Umbilical cord (tissue), 2 donors: ENCODE results near the gene CACNA1I. TPM values are rescaled to one million over a fixed set of nuclear protein-coding genes. Genes with fewer than 3 reads are reported as not detected.

Experiments
- DNase-seq: peaks from one replicate; pipeline ENCODE4 v3.0.0-alpha.2; 2015; ENCODE audit warnings: low spot score
- total RNA-seq: library from RNA; depleted of rRNA; stranded (reverse); fragments of >200 nt; gene quantifications from one replicate; pipeline ENCODE4 v1.2.3, GENCODE V29; 2014; ENCODE audit warnings: low replicate concordance; ENCODE audit not compliant: insufficient read depth

CACNA1I gene
- total RNA-seq, 1 donor from 2014 or later: 0.48 TPM

GRCh38 chr22:39535831-39536449, 34.6 kb upstream of the CACNA1I start:
- DNase-seq: no peak

GRCh38 chr22:39536711-39537110, 33.8 kb upstream of the CACNA1I start:
- no peak for DNase-seq

- no peak for DNase-seq
These were observed 32.6 kb upstream of the CACNA1I start for GRCh38 chr22:39537975-39538374.

DNA sequence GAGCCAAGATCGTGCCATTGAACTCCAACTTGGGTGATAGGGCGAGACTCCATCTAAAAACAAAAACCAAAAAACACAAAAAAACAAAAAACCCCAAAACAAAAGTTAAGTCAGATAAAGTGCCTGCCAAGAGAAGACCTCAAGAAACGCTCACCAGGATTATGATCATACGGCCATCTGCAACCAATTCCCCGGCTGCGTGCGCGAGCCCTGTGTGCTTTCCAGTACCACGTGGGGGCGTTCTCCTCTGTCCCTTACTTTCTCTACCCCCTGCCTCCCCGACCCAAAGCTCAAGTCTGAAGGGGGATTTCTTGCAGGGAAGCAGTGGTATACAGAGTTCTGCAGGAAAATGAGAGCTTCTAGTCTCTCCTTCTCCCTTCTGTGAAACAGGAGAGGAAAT, 27.5 kb upstream of the CACNA1I start:
- DNase-seq: no peak

DNA sequence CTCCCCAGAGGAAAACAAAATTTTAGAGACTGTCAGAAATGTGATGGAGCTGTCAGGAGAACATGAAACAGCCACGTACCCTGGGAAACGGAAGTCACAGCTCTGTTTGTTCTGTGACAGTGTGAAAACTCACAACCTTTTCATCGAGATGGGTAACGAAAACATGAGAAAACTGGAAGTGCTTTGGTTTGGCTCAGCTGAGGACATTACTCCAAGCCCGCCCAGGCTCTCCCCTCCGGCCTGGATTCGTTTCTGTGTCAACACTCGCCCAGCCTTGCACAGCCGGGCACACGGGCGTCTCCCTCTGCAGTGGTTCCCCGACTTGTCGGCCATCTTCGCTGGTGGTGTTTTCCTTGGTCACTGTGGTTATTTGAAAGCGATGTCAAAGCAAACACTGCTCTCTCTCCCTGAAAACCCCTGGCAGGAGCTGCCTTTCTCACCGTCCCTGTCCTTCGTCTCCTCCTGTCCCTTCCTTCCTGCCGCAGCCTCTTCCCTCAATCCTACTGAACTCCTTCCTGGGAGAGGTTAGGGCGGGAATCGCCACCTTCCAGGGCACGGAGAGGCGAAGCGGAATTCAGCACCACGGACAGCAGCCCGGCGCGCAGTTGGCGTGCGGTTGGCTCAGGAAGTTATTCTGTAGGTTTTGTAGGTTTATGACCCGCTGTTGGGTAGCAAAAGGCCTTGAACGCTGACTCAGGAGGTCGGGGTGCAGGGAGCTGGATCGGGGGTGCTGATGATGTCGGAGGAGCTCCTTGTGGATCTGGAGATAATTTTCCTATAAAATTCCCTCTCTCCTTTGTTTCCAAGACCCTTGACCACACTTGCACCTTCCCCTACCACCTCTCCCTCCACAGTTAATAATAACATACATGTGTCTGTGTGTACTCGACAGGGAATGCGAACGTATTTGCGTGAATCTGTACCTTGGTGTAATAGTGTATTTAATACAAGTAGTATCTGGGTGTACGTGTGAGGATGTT, 24.9 kb upstream of the CACNA1I start:
- DNase-seq: no peak

DNA sequence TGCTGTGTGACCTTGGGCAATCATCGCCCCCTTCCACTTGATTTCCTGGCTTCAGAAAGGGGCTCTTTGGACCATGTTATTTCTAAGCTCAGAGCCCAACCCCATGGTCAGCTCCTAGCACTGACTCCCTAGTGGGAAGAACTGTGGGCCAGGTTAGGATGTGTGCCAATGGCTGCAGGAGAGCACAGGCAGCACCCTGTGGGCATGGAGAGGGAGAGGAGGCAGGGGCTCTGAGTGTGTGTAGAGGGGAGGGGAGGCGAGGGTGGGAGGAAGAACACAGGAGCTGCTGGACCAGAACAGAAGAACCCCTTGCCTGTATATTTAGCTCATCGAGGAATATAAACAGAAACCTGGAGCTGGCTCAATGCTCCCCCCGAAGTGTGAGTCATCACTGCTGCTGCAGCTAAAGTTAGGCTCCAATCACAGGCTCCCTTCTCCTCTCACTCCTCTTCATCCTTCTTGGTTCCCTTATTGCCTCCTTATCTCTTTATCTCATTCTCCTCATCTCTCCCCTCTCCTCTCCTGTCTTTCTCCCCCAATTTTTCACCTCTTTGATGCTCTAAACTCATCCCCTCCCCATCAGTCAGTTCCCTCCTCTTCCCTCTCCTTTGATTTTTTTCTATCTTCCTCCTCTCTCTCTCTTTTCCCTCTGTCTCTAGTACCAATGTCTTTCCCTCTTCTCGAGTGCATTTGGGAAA, 23.5 kb upstream of the CACNA1I start:
- no peak for DNase-seq

- DNase-seq: no peak
These were observed 23.0 kb upstream of the CACNA1I start for GRCh38 chr22:39547587-39547947.

- no peak for DNase-seq
These were observed 17.1 kb upstream of the CACNA1I start for GRCh38 chr22:39553429-39553828.

- no peak for DNase-seq
These were observed 16.4 kb upstream of the CACNA1I start for GRCh38 chr22:39554151-39554550.

GRCh38 chr22:39556970-39557841, 13.3 kb upstream of the CACNA1I start:
- DNase-seq: no peak

DNA sequence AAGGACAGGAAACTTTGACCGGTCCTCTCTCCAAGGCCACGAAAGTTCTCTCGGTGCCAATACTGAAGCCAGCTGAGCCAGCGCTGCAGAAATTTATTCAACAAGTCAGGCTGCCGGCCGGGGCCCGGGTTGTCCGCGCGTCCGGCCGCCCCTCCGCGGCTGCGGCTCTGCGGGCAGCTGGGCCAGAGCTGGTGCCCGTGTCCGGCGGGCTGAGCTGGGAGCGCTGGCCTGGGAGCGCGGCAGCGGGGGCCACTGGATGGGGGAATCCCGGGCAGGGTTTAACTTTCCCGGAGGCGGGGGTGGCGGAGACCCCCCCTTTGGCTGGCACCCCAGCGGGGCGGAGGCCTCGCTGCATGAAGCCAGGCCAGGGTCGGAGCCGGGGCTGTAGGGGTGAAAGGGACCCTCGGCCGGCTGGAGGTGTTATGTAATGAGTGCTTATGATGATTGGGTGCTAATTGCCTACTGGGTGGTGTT, 12.3 kb upstream of the CACNA1I start:
- DNase-seq: no peak

DNA sequence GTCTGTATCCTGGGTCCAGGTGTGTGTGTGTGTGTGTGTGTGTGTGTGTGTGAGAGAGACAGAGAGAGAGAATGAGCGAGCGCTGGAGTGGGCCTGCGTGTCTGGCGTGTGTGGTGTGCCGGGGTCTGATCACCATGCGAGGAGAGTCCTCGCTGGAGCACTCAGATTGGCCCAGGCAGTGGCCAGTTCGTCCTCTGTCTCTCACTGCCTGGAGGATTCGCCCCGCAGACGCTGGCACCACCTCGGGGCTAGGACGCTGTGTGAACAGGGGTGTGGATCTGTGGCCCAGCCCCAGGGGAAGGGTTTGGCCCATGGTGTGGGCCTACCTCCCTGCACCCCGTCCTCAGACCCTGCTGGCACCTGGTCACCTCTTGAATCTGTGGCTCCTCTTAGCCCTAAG, 11.6 kb upstream of the CACNA1I start:
- no peak for DNase-seq

DNA sequence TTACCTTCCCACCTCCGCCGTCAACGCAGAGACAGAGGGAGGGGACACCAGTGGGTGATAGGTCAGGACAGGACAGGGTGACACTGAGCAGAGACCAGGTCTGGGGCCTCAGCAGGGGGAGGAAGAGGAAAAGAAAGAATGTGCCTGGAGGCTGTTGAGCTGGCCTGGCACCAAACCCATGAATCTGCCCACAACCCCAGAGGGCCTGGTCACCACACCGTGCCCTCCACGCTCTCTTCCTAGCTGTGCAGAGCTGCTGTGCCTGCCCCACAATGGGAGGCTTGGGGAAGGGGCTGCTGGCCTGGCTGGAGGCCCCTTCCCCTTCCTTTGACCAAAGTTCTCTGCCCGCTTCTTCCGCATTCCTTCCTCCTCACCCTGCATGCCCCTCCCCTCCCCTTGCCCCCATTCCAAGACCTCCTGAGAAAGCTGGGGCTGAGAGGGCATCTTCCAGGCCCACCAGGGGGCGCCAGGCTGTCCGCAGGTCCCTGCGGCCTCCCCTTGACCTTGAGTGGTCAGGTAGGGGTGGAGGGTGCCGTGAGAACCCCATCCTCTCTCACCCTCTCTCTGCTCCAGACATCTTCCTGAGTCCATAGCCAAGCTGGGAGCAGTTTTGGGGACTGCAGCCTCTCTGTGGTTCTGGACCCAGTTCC, 11.0 kb upstream of the CACNA1I start:
- no peak for DNase-seq

GRCh38 chr22:39560127-39560526, 10.4 kb upstream of the CACNA1I start:
- no peak for DNase-seq

- DNase-seq: no peak
These were observed 7.6 kb upstream of the CACNA1I start for GRCh38 chr22:39562839-39563489.

DNA sequence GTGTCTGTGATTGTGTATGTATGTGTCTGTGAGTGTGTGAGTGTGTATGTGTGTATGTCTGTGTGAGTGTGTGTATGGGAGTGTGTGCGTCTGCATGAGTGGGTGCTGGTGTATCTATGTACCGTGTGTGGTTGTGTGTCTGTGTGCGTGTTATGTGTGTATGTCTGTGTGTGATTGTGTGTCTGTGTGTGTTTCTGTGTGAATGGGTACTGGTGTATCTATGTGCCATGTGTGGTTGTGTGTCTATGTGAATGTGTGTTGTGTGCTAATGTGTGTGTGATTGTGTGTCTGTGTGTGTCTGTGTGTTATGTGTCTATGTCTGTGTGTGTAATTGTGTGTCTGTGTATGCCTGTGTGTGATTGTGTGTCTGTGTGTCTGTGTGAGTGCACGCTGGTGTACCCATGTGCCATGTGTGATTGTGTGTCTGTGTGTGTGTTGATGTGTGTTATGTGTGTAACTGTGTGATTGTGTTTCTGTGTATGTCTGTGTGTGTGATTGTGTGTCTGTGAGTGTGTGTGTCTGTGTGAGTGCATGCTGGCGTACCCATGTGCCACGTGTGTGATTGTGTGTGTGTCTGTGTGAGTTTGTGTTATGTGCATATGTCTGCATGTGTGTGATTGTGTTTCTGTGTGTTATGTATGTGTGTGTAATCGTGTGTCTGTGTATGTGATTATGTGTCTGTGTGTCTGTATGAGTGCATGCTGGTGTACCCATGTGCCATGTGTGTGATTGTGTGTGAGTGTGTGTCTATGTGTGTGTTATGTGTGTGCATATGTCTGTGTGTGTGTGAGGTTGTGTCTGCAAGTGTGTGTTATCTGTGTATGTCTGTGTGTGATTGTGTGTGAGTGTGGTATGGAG, 6.8 kb upstream of the CACNA1I start:
- DNase-seq: no peak

GRCh38 chr22:39565414-39565944, 5.1 kb upstream of the CACNA1I start:
- DNase-seq: no peak

- DNase-seq: no peak
These were observed 3.2 kb upstream of the CACNA1I start for GRCh38 chr22:39567135-39567946.
